OCI-LY1 (cell line): Measurements from ENCODE around the gene ZDHHC4.

Experiments used
- H2AFZ ChIP-seq: fragments of 200-600 bp; sonication (generic), shearing (Covaris generic); 2 replicates; pipeline ENCODE4 v1.6.0; 2014; ENCODE audit warnings: antibody characterized with exemption, mild to moderate bottlenecking, low read length
- H3F3A ChIP-seq: fragments of 200-600 bp; sonication (generic), shearing (Covaris generic); 2 replicates; pipeline ENCODE4 v1.6.0; 2014; ENCODE audit warnings: mild to moderate bottlenecking, antibody characterized with exemption, low read length, moderate library complexity; ENCODE audit not compliant: insufficient read depth
- H3K27ac ChIP-seq: fragments of 200-600 bp; sonication (generic); 2 replicates; pipeline ENCODE4 v1.5.1; 2014; ENCODE audit warnings: low read length, mixed run types, mild to moderate bottlenecking, low read depth; ENCODE audit not compliant: poor library complexity, severe bottlenecking
- H3K27me3 ChIP-seq: fragments of 200-600 bp; sonication (generic); 2 replicates; pipeline ENCODE4 v1.6.0; 2014; ENCODE audit warnings: antibody characterized with exemption, mild to moderate bottlenecking, low read length, moderate library complexity; ENCODE audit not compliant: insufficient read depth
- H3K36me3 ChIP-seq: fragments of 200-600 bp; sonication (generic); 2 replicates; pipeline ENCODE4 v1.6.1; 2014; ENCODE audit warnings: mild to moderate bottlenecking, antibody characterized with exemption, low read length, moderate library complexity, mixed read lengths; ENCODE audit not compliant: insufficient read depth
- H3K4me1 ChIP-seq: fragments of 200-600 bp; sonication (generic); 2 replicates; pipeline ENCODE4 v1.5.1; 2014; ENCODE audit warnings: mild to moderate bottlenecking, low read length, moderate library complexity; ENCODE audit not compliant: insufficient read depth, severe bottlenecking
- H3K4me2 ChIP-seq: fragments of 200-600 bp; sonication (generic), shearing (Covaris generic); 2 replicates; pipeline ENCODE4 v1.6.1; 2014; ENCODE audit warnings: low read length
- H3K4me3 ChIP-seq: fragments of 200-600 bp; sonication (generic); 2 replicates; pipeline ENCODE4 v1.5.1; 2014; ENCODE audit warnings: low read length, low read depth, mild to moderate bottlenecking, mixed read lengths; ENCODE audit not compliant: poor library complexity, severe bottlenecking
- H3K79me2 ChIP-seq: fragments of 200-600 bp; shearing (Covaris generic); 2 replicates; pipeline ENCODE4 v1.6.1; 2016; ENCODE audit warnings: mixed run types, low read length, mixed read lengths; ENCODE audit not compliant: insufficient read depth
- H3K9ac ChIP-seq: fragments of 200-600 bp; sonication (generic), shearing (Covaris generic); 2 replicates; pipeline ENCODE4 v1.6.1; 2014; ENCODE audit warnings: mild to moderate bottlenecking, low read length, mixed read lengths
- H3K9me2 ChIP-seq: fragments of 200-600 bp; sonication (generic), shearing (Covaris generic); 2 replicates; pipeline ENCODE4 v1.6.1; 2014; ENCODE audit warnings: low read depth, mild to moderate bottlenecking, low read length, mixed read lengths
- H3K9me3 ChIP-seq: fragments of 200-600 bp; shearing (Covaris generic); 2 replicates; pipeline ENCODE4 v1.6.1; 2014; ENCODE audit warnings: low read length, mixed read lengths
- H4K20me1 ChIP-seq: fragments of 200-600 bp; sonication (generic), shearing (Covaris generic); 2 replicates; pipeline ENCODE4 v1.6.0; 2016; ENCODE audit warnings: mild to moderate bottlenecking, low read length; ENCODE audit not compliant: insufficient read depth
- EZH2 ChIP-seq: fragments of 200-600 bp; sonication (generic), shearing (Covaris generic); IDR thresholded peaks from 2 replicates; pipeline ENCODE4 v1.8.0; 2017; ENCODE audit warnings: borderline replicate concordance, mixed run types, mild to moderate bottlenecking, antibody characterized with exemption, low read length, moderate library complexity, mixed read lengths
- TF ChIP-seq, protein P1 (sequence below): fragments of 200-600 bp; sonication (generic), shearing (Covaris generic); IDR thresholded peaks from 2 replicates; pipeline ENCODE4 v1.5.1; 2017; ENCODE audit warnings: mild to moderate bottlenecking, antibody characterized with exemption, low read length, moderate library complexity, mixed read lengths

ZDHHC4 gene

DNA sequence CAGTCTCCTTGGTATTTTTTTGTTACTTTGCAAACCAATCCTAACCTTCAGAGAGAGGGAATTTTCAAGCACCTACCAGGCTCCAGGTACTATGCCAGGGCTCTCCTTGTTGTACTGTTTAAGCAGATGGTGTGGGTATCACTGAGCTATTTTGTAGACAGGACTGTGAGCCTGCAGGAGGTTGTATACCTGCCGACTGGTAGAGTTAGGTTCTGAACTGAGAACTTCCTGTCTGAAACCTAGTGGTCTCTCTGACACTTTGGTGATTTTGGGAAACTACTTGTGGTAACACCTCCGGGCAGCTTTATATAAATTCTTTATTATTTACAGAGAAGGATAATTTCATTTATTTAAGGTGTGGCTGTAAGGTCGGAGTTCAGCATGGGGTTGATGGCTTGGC, 42.7 kb downstream of the ZDHHC4 start:
- H3K4me1 ChIP-seq, result peaks cover 22% of the 10 kb centered on the region
- no peak overlapping the region for H3K27ac ChIP-seq
- peaks cover 7% of the 10 kb centered on the region; the same call in 1 of the 2 replicates for H3K27me3 ChIP-seq
- H3K36me3 ChIP-seq, result no peaks in the 10 kb centered on the region
- no peak for TF ChIP-seq EZH2
- TF ChIP-seq, protein P1, sequence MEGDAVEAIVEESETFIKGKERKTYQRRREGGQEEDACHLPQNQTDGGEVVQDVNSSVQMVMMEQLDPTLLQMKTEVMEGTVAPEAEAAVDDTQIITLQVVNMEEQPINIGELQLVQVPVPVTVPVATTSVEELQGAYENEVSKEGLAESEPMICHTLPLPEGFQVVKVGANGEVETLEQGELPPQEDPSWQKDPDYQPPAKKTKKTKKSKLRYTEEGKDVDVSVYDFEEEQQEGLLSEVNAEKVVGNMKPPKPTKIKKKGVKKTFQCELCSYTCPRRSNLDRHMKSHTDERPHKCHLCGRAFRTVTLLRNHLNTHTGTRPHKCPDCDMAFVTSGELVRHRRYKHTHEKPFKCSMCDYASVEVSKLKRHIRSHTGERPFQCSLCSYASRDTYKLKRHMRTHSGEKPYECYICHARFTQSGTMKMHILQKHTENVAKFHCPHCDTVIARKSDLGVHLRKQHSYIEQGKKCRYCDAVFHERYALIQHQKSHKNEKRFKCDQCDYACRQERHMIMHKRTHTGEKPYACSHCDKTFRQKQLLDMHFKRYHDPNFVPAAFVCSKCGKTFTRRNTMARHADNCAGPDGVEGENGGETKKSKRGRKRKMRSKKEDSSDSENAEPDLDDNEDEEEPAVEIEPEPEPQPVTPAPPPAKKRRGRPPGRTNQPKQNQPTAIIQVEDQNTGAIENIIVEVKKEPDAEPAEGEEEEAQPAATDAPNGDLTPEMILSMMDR, result no peak
- no peak overlapping the region for H2AFZ ChIP-seq
- H3F3A ChIP-seq, result no peaks in the 10 kb centered on the region
- H4K20me1 ChIP-seq, result no peaks in the 10 kb centered on the region
- no peak overlapping the region for H3K9ac ChIP-seq
- no peaks in the 10 kb centered on the region for H3K79me2 ChIP-seq
- no peaks in the 10 kb centered on the region for H3K9me3 ChIP-seq
- no peaks in the 10 kb centered on the region for H3K9me2 ChIP-seq
- H3K4me2 ChIP-seq, result no peak overlapping the region
- H3K4me3 ChIP-seq, result no peak overlapping the region

DNA sequence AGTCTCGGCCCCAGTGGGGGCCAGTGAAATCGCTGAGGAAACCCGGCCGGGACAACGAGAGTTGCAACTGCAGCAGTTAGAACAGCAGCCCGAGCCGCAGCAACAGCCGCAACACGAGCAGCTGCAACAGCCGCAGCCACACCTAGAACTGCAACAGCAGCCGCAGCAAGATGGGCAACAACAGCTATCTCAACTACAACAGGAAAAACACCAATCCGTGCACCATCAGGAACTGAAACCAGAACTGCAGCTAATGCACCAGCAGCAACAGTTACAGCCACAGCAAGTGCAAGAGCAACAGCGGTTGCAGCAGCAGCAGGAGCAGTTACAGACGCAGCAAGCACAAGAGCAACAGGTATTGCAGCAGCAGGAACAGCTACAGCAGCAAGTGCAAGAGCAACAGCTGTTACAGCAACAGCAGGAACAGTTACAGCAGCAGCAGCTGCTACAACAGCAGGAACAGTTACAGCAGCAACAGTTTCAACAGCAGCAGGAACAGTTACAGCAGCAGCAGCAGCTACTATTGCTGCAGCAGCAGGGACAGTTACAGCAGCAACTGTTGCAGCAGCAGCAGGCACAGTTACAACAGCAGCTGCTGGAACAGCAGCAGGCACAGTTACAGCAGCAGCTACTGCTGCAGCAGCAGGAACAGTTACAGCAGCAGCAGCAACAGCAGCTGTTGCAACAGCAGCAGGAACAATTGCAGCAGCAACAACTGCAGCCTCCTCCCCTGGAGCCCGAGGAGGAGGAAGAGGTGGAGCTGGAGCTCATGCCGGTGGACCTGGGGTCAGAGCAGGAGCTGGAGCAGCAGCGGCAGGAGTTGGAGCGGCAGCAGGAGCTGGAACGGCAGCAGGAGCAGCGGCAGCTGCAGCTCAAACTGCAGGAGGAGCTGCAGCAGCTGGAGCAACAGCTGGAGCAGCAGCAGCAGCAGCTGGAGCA, 44.2 kb downstream of the ZDHHC4 start:
- Histone ChIP-seq H3K9me3 (no peaks in the 10 kb centered on the region), H3K9me2 (no peaks in the 10 kb centered on the region), H2AFZ (no peak overlapping the region), H3K4me2 (no peak overlapping the region; the same call in 1 of the 2 replicates), H3K27ac (no peak overlapping the region), H3F3A (no peaks in the 10 kb centered on the region), H3K4me3 (no peak overlapping the region), H3K4me1 (peaks cover 22% of the 10 kb centered on the region), H4K20me1 (no peaks in the 10 kb centered on the region), H3K79me2 (no peaks in the 10 kb centered on the region), H3K36me3 (no peaks in the 10 kb centered on the region), H3K9ac (no peak overlapping the region), H3K27me3 (no peaks in the 10 kb centered on the region; the same call in 1 of the 2 replicates)
- TF ChIP-seq, protein P1, result no peak
- TF ChIP-seq EZH2, result no peak

DNA sequence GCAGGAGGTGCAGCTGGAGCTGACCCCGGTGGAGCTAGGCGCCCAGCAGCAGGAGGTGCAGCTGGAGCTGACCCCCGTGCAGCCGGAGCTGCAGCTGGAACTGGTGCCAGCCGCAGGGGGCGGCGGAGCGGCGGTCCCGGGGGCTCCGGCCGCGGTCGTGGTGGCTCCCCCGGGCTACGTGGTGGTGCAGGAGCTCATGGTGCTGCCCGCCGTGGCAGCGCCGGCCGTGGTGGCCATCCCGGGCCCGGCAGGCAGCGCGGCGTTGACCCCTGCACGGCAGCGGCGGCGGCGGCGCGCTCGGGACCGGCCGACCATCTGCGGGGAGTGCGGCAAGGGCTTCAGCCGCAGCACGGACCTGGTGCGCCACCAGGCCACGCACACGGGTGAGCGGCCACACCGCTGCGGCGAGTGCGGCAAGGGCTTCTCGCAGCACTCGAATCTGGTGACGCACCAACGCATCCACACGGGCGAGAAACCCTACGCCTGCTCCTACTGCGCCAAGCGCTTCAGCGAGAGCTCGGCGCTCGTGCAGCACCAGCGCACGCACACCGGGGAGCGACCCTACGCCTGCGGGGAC, 45.0 kb downstream of the ZDHHC4 start:
- H3F3A ChIP-seq, result no peaks in the 10 kb centered on the region
- no peak overlapping the region for H2AFZ ChIP-seq
- no peaks in the 10 kb centered on the region for H3K9me2 ChIP-seq
- peaks cover 22% of the 10 kb centered on the region for H3K4me1 ChIP-seq
- H3K79me2 ChIP-seq, result no peaks in the 10 kb centered on the region
- no peaks in the 10 kb centered on the region for H4K20me1 ChIP-seq
- no peak overlapping the region for H3K27ac ChIP-seq
- H3K27me3 ChIP-seq, result no peaks in the 10 kb centered on the region; the same call in 1 of the 2 replicates
- no peaks in the 10 kb centered on the region for H3K36me3 ChIP-seq
- H3K9me3 ChIP-seq, result no peaks in the 10 kb centered on the region
- no peak overlapping the region for H3K9ac ChIP-seq
- no peak for TF ChIP-seq EZH2
- TF ChIP-seq, protein P1, result no peak
- H3K4me3 ChIP-seq, result no peak overlapping the region
- H3K4me2 ChIP-seq, result no peak overlapping the region
